GM18511 (cell line): ENCODE measurements around the gene RNF150.

ENCODE experiments used
- ATAC-seq: cut with Tn5 transposase; IDR thresholded peaks from one replicate; pipeline ENCODE4 v1.9.1; 2021; ENCODE audit warnings: mild to moderate bottlenecking, moderate library complexity; ENCODE audit not compliant: unreplicated experiment

The RNF150 gene

GRCh38 chr4:141132072-141132708 lies 1.1 kb downstream of the RNF150 start:
- no peak for ATAC-seq

- no peak for ATAC-seq
Measured at GRCh38 chr4:141131723-141132071, 1.6 kb downstream of the RNF150 start.

- ATAC-seq, result no peak
Measured at GRCh38 chr4:141130947-141131605, 2.2 kb downstream of the RNF150 start.

- no peak for ATAC-seq
Measured at GRCh38 chr4:141127884-141128283, 5.4 kb downstream of the RNF150 start.

GRCh38 chr4:141126769-141127168 lies 6.5 kb downstream of the RNF150 start:
- ATAC-seq, result no peak

DNA sequence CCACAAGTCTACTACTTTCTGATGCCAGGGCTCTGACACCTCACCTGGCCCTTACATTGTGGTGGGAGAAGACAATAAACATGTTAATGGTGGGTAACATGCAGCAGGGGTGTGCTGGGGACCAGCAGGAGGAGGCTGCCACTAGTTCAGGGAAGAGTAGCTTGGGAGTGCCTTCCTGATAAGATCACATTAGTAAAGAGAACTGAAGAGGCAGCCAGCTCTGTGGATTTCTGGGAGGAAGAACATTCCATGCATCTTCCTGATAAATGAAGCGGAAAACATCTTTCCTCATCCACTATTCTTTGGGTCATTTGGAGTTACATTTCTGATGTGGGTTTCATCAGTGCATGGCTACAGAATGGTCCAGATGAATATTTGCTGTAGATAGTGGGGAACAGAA lies 9.0 kb downstream of the RNF150 start:
- ATAC-seq, result no peak

GRCh38 chr4:141121768-141122454 lies 11.4 kb downstream of the RNF150 start:
- ATAC-seq, result peak; percentile 63

DNA sequence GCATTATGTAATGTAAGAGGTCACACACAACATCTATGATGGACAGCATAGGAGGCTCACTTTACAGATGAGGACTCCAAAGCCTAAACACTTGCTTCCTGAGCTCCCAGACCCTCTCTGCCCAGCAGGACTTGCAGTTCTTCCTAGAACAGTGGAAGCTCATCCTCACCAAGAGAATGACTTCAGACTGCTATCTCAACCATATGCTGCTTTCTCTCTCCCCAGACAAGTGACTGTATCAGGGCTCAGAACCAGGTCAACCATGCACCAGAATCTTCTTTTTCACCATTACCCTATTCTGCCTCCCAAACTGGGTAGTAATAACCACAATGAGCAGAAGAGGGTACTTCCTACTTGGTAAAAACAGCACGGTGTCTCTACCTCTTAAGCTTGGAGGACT lies 12.2 kb downstream of the RNF150 start:
- ATAC-seq, result no peak

- ATAC-seq, result no peak
Measured at GRCh38 chr4:141120036-141120593, 13.2 kb downstream of the RNF150 start.

- ATAC-seq, result no peak
Measured at GRCh38 chr4:141119071-141119470, 14.2 kb downstream of the RNF150 start.

GRCh38 chr4:141118381-141118780 lies 14.9 kb downstream of the RNF150 start:
- no peak for ATAC-seq

DNA sequence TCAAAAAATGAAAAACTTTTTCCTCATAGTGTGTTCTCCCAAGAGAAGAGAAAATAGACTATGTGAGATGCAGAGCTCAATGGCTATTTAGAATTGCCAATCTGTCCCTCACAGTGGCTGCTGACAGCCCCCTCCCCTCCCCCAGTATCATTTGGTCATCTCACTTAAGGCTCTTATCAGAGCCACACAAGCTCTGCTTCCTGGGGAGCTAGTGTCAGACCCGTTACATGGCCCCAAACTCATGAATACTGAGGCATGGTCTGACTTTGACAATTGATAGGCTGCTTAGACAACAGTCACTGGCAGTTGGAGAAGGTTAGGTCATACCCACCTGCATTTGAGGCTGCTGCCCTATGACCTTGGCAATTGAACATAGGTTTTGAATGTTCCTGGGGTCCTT lies 15.3 kb downstream of the RNF150 start:
- no peak for ATAC-seq

DNA sequence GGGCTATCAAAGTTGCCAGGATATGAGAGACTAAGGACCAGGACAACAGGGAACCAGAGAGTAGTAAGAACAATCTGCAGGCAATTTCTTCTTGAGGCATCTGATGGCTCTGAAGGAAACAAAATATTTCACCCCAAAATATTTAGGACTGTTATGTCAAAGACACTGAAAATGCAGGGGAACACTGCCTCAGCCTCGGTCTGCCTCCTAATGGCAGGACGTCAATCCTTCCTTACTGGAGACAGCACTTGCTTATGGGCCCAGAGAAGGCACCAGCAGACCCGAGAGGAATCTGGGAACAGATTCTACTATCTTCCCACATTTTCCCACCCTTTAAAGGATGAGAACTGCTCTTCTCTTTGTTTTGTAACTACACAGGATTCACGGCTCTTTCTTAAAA lies 23.3 kb downstream of the RNF150 start:
- ATAC-seq, result no peak

GRCh38 chr4:141107927-141108326 lies 25.3 kb downstream of the RNF150 start:
- ATAC-seq, result no peak

GRCh38 chr4:141102367-141102766 lies 30.9 kb downstream of the RNF150 start:
- ATAC-seq, result no peak

- no peak for ATAC-seq
Measured at GRCh38 chr4:141101511-141101910, 31.8 kb downstream of the RNF150 start.

DNA sequence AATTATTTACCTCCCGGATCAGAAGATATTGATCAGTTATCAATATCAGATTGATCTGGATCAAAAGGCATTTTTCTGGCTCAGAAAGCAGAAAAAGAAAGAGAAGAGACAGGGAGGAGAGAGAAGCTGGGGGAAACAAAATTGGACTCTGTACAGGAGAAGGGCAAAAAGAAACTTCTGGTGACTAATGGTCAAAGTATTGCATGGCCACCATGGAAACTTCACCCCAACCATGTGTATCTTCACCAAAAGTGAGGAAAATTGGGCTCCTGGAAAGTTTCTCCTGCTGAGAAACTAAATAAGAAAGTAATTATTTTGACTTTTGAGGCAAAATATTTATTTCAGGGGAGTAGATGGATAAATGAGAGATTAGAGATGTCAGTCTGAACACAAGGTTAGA lies 33.9 kb downstream of the RNF150 start:
- no peak for ATAC-seq

- no peak for ATAC-seq
Measured at GRCh38 chr4:141098163-141098562, 35.1 kb downstream of the RNF150 start.

DNA sequence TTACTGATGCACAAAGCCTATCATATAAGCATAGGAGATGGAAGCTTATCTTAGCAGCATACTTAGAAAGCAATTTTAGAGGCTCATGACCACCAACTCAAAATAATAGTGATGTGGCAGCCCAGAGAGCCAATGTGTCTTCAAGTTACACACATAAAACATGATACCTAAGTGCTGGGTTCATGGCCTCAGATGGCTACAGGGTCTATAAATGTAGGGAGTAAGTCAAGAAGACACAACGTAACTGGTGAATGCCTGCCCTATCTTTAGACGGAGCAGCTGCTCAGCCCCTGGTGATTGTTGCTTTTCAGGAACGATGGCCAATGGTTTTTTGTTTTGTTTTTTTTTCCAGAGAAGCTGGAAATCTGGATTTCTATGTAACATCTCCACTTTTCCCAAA lies 42.8 kb downstream of the RNF150 start:
- no peak for ATAC-seq

DNA sequence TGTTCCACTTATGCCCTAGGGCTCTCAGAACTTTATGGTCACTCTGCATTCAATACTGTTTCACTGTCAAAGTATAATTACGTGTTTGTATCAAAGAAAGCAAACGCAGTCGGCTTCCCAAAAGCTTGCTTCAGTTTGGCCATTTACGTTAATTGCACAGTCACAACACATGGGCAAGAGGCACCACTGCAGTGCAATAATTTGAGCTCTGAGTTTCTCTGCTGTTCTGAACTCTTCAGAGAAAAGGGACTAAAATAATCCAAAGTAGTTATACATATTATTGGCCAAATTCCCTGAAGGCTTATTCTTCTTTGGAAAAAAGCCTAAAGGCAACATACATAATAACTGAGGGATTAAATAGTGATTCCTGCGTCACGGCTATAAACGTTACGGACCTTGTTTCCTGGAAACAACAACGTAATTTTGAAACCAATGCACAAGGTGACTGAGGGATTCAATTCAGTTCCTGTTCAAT lies 51.3 kb downstream of the RNF150 start:
- ATAC-seq, result no peak

DNA sequence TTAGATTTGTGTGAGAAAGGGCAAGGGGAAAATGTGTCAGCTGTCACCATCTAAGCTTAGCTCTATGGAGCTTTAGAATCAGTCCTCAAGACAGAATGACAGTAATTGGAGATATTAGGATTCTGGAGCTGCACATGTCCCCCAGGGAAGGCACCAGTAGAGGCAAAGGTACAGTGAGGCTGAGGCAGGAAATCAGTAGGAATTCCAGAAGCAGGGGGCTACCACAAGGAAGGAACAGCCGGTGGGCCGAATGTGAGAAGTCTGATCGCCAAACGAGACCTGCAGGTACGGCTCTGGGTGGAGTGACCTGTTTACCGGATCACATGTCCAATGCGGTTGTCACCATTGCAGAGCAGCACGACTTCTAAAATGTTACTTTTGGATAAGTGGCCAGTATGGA lies 52.6 kb downstream of the RNF150 start:
- no peak for ATAC-seq

DNA sequence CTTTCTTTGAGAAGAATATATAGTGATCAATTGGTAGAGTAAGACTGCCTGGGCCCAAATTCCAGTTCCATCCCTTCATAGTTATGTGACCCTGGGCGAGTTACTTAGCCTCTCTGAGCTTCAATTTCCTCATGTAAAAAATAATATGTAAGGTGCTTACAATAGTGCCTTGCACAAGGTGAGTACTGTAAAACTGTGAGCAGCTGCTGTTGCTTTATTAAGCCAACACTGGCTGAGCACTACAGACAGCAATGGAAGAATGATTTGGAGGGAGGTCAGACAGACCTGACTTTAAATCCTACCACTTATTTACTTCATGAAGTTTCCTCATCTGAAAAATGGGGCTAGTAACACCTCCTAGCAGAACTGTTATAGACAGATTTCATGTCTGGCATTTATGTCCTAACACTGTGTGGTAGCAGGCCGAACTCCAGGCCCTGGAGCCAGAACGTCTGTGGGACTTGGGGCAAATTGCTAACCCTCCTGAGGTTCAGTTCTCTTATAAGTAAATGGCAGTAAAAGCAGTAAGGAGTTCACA lies 53.8 kb downstream of the RNF150 start:
- no peak for ATAC-seq
